COLO668 (cell line): ENCODE results near the gene SRMS.

Source experiments
- DNase-seq: peaks from one replicate; lab custom pipeline; 2025; ENCODE audit not compliant: unreplicated experiment; lab: John Stamatoyannopoulos, UW

Gene SRMS, protein sequence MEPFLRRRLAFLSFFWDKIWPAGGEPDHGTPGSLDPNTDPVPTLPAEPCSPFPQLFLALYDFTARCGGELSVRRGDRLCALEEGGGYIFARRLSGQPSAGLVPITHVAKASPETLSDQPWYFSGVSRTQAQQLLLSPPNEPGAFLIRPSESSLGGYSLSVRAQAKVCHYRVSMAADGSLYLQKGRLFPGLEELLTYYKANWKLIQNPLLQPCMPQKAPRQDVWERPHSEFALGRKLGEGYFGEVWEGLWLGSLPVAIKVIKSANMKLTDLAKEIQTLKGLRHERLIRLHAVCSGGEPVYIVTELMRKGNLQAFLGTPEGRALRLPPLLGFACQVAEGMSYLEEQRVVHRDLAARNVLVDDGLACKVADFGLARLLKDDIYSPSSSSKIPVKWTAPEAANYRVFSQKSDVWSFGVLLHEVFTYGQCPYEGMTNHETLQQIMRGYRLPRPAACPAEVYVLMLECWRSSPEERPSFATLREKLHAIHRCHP

GRCh38 chr20:63547725-63548480 lies at the start of gene SRMS:
Gene SRMS (minus strand): TSS chr20:63547749. CDS start chr20:63547463, 286 bp downstream.
- DNase-seq = no peak

- no peak for DNase-seq
Measured at GRCh38 chr20:63596423-63596822, 48.9 kb upstream of the SRMS start.

GRCh38 chr20:63595416-63596127 lies 48.0 kb upstream of the SRMS start:
- no peak for DNase-seq

DNA sequence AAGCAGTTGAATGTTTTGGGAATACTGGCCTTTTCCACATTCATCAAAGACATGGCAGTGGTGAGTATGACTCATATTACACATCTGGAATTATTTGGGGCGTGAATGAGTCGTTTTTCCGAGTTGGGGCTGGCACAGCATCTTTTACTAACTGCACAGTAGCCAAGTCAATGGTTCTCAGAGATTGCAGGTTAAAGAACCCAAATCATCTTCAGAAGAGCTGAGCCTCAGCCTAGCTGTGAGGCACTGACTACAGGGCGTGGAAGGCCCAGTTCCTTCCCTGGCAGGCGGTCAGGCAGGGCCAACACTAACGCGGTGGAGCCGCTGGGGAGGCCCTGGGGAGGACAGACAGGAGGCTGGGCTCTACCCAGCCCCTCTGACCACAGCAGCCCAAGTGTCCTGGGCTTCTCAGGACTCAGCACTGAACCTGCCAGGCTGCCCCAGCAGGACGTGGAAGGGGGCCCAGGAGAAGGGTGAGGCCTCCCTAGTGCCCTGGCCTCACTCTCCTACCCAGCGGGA lies 46.6 kb upstream of the SRMS start:
- DNase-seq = no peak

DNA sequence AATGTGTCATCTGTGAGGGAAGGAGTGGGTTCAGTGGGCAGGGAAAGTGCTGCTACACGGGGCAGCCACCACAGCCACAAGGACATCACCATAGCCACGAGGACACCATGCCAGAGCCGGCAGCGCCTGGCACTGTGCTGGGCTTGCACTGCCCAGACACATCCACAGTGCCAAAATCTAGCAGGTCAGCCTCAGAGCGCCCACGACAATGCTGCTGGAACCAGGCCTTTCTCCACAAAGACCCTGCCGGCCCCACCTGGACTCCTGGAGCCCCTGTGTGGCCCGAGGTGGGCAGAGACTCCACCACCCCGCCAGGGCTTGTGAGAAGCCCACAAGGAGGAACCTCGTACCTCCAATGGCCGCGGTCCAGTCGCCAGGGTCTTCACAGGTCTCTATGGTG lies 45.1 kb upstream of the SRMS start:
- no peak for DNase-seq

DNA sequence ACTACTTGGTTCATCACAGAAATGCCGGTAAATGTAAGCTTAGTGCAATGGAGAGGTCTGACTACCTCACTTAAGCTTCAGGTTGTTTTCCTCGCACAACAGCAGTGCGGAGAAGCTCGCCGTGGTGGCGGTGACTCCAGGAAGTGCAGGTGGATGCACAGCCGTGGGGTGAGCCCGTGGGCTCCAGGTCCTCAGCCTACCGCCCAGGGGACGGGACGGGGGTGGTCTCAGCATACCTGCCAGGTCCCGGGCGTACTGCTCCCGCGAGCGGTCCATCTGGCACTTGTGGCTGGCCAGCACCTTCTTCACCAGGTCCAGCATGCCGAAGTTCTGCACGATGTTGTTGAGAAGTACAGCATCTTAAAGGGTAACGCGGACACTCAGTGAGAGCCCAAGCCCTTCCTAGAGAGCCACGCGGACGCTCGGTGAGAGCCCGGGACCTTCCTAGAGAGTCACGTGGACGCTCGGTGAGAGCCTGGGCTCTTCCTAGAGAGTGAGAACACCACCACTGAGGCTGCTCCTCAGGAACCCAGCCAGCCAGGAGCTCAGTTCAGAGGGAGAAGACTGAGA lies 44.3 kb upstream of the SRMS start:
- DNase-seq = no peak

DNA sequence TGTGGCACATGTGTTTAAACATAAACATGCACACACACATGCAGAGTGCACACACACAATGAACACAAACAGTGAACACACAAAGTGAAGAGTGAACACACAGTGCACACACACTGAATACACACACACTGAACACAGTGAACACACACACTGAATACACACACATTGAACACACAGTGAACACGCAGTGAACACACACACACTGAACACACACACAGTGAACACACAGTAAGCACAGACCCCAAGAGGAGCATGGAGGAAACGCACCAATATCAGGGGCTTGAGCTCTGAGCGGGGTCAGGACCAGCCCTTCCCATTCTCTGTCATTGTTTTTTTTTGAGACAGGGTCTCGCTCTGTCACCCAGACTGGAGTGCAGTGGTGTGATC lies 43.6 kb upstream of the SRMS start:
- no peak for DNase-seq

DNA sequence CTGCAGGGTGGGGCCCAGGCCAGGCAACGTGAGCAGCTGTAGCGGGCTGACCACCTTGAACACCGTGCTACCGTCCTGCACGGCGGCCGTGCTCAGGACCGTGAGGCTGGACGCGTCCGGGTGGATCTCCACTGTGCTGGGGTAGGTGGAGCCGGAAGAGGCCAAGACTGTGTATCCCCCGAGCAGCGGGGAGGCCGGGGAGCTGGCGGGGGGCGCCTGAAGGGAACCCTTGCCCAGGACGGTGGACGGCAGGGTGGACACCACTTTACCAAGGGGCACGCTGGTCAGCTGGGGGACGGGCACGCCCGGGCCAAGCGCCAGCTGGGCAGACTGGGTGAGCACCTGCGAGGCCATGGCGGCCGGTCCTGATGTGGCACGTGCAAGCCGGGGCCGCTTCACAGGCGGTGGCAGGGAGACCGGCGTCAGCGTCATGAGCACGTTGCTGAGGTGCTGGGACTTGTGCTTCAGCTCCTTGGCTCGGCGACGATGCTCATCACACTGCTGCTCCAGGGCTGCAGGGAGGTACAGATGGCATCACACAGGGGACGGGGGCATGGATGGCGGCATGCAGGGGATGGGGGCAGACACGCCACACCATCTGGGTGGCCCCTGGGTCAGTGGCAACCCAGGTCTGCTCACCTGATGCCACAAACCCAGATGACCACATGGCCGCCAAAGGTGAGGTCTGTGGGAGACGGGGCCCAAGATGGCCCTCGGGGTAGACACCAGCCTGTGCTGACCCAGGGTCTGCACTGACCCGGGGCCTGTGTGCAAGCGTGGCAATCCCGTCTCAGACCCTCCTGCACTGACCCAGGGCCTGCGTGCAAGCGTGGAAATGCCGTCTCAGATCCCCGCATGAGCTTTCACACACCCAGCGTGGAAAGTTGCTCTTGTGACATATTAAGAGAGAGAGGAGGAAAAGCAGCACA lies 42.9 kb upstream of the SRMS start:
- no peak for DNase-seq

DNA sequence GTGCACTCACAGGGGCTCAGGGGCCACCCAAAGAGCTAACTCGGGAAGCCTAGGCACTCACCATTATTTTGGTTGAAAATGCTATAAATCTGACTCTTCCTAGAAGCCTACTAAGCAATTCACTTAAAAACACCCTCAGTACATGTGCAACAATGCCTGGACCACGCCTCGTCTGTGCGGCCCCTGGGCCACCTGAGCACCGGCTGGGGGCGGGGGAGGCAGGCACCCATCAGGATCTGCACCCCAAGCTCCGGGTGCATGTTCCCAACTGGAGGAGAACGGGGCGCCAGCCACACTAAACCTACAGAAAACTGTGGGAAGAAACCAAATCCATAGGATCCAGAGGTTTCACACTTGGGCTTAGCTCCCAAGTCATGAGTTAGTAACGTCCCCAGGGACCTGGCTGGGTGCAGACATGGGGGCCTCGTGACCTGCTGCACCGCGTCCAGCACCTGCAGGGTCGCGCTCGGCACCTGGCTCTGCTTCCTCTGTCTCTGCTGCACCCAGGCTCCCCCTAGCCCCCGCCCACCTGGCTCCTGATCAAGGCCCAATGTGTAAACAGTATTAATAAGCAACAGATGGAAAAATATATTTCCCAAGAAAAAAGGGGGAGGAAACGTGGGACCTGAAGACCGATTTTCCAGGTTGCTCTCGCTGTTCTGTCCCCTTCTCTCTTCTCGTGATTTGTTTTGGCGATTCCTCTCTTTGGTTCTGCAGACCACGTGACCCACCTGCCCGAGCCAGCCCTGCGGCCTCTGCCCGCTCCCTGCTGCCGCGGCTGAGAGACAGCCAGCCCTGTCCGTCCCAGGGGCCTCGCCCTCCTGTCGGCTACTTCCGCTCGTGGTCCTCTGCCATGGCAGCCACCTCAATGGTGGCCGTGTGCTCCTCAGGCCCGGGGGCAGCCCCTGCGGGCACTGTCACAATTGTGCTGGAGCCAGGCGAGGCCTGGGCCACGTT lies 42.0 kb upstream of the SRMS start:
- no peak for DNase-seq

DNA sequence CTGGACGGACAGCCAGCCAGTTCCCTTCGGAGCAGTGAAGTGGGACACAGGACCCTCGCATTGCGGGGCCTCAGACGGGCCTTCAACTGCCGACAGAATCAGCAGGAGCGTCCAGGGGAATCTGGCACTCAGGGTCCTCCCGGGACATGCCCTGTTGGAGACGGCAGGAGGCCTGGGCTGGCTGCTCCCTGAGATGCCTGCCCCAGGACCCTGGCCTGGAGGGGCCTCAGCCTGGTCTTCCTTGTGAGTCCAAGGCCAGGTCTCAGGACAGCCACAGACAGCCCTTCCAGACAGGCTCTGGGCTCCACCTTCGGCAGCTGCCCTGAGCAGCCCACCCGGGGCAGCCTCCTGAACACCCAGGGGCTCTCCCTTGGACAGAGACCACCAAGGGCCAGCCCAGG lies 41.1 kb upstream of the SRMS start:
- DNase-seq = no peak

DNA sequence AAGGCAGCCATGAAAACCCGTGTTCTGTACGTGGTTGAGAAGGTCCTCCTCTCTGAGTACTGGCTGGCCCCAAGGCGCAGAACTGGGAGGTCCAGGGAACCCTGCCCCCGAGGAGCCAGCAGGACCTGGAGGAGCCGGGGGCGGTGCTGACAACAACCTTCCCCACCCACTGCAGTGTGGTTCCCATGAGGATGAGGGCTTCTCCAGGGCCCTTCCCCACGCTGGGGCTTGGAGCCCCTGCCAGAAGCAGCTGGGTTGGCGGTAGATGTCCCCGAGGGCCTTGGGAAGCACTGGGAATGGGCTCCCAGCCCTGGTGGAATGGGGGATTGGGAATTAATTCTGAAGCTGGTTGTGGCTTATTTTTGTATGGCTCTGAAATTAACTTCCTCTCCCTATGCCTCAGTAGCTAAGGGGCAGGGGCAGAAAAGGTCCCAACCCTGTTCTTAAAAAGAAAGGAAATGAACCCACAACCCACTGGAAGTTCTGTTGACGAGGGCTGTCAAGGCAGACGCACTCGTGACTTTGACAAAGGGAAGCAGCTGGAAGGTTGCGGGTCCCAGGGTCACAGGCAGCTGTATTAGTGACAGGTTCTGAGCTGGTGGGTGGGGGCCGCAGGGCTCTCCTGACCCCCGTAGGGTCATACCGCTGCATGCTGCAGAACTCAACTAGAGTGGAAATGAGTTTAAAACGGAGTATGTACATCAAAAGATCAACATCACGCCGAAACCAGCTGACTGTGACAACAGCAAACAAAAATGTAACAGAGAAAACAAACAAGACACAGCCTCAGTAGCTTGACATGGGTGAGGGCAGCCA lies 40.4 kb upstream of the SRMS start:
- DNase-seq = no peak

DNA sequence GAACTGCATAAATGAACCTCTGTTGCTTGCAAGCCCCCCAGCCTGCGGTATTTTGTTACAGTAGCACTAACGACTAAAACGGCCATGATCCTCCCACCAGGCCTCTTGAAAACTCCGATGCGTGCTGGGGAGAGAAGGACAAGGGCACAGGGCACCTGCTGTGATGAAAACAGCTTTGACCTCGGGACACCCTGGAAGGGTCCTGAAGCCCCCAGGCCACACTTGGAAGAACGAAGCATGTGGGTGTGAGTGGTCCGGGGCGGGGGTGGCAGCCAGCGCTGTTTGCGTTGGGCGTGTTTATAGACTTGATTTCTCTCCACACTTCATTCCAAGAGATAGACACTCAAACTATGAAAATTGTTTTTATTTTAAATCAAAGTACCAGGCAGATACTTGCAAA lies 39.7 kb upstream of the SRMS start:
- DNase-seq = no peak

GRCh38 chr20:63586797-63587196 lies 39.2 kb upstream of the SRMS start:
- DNase-seq = no peak

- no peak for DNase-seq
Measured at GRCh38 chr20:63585616-63586565, 38.3 kb upstream of the SRMS start.

DNA sequence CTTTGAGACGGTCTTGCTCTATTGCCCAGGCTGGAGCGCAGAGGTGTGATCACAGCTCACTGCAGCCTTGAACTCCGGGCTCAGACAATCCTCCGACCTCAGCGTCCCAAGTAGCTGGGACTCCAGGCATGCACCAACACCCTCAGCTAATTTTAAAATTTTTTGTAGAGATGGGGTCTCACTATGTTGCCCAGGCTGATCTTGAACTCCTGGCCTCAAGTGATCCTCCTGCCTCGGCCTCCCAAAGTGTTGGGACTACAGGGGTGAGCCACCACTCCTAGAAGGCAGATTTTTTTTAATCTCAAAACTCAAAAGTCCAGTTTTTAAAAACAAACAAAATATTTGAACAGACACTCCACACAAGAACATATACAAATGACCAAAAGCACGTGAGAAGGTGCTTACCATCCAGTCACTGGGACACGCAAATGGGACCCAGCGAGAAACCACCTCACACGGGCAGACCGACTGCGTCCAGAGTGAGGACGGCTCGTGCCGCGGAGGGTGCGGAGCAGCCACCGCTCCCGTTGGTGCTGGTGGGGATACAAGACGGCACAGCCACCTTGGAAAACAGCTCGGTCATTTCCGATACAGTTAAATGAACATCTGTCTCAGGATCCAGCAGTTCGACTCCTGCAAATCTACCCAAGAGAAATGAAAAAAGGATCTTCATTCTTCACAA lies 35.0 kb upstream of the SRMS start:
- peak; percentile 40 for DNase-seq

DNA sequence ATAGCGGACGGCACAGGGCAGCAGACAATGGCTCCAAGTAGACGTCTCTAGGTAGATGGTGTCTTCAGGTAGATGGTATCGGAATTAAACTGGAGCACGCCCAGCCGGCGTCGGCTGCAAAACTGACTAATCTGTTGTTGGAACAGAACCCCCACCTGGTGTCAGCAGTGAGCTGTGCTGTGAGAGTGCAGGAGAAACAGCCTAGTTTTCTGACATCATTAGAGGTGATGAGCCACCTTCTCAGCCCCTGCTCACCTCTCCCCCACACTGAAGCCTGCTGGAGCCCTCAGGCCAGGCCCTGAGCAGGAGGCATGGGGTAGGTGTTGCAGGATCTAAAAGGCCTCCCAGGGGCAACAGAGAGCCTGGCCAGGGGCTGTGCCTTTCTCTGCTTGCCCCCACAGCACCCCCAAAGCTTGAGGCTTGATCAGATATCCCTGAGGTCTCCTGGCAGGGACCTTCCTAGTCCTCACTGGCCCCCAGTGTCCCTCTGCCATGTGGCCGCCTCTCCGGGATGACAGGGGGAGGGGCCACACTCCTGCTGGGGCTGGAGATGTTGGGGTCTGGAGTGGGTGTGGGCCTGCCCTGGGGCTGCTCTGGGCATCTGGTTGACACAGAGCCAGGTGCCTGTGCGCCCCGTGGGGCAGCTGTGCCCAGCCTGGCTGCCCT lies 33.4 kb upstream of the SRMS start:
- DNase-seq = peak; percentile 68
